GM21423 (cell line): ENCODE results near the gene CRISPLD2.

Source experiments
- ATAC-seq: cut with Tn5 transposase; IDR thresholded peaks from one replicate; pipeline ENCODE4 v1.9.1; 2021; ENCODE audit warnings: mild to moderate bottlenecking, moderate library complexity; ENCODE audit not compliant: unreplicated experiment

The CRISPLD2 gene

GRCh38 chr16:84819644-84820304 is at the start of gene CRISPLD2:
CRISPLD2 (plus strand) TSS chr16:84819985; CDS start chr16:84838496, 18,511 bp downstream.
- ATAC-seq, result no peak

- ATAC-seq, result no peak
Observed at GRCh38 chr16:84773312-84773711, 46.5 kb upstream of the CRISPLD2 start.

- ATAC-seq, result no peak
Observed at GRCh38 chr16:84774810-84775209, 45.0 kb upstream of the CRISPLD2 start.

- ATAC-seq, result no peak
Observed at GRCh38 chr16:84775262-84775810, 44.4 kb upstream of the CRISPLD2 start.

- ATAC-seq, result no peak
Observed at GRCh38 chr16:84777435-84777834, 42.4 kb upstream of the CRISPLD2 start.

- ATAC-seq, result no peak
Observed at GRCh38 chr16:84778720-84779119, 41.1 kb upstream of the CRISPLD2 start.

GRCh38 chr16:84780063-84780462 is 39.7 kb upstream of the CRISPLD2 start:
- ATAC-seq, result no peak

GRCh38 chr16:84780544-84781376 is 39.0 kb upstream of the CRISPLD2 start:
- no peak for ATAC-seq

- ATAC-seq, result no peak
Observed at GRCh38 chr16:84782846-84783245, 36.9 kb upstream of the CRISPLD2 start.

- ATAC-seq, result no peak
Observed at GRCh38 chr16:84785843-84786581, 33.8 kb upstream of the CRISPLD2 start.

GRCh38 chr16:84786605-84787262 is 33.1 kb upstream of the CRISPLD2 start:
- ATAC-seq, result no peak

GRCh38 chr16:84787263-84787622 is 32.5 kb upstream of the CRISPLD2 start:
- ATAC-seq, result no peak

GRCh38 chr16:84788920-84789391 is 30.8 kb upstream of the CRISPLD2 start:
- no peak for ATAC-seq

- ATAC-seq, result no peak
Observed at GRCh38 chr16:84789431-84789830, 30.4 kb upstream of the CRISPLD2 start.

- ATAC-seq, result no peak
Observed at GRCh38 chr16:84790301-84790700, 29.5 kb upstream of the CRISPLD2 start.

- no peak for ATAC-seq
Observed at GRCh38 chr16:84791088-84791487, 28.7 kb upstream of the CRISPLD2 start.

- no peak for ATAC-seq
Observed at GRCh38 chr16:84791501-84791900, 28.3 kb upstream of the CRISPLD2 start.

GRCh38 chr16:84794186-84794585 is 25.6 kb upstream of the CRISPLD2 start:
- ATAC-seq, result no peak

GRCh38 chr16:84794626-84795025 is 25.2 kb upstream of the CRISPLD2 start:
- ATAC-seq, result no peak

GRCh38 chr16:84795329-84796053 is 24.3 kb upstream of the CRISPLD2 start:
- ATAC-seq, result no peak
